Tibial nerve (tissue), 4 donors: Measurements from ENCODE around the gene STIMATE.

Source experiments
- CTCF ChIP-seq, 5 experiments: fragments of 200-600 bp in 3 of 5; fragments of 450-650 bp in 2 of 5; sonication (generic) in 3 of 5; IDR thresholded peaks; one replicate each; pipeline ENCODE4 v1.5.1; 2016 to 2019; ENCODE audit warnings: antibody characterized with exemption in 5 of 5, mild to moderate bottlenecking in 3 of 5, moderate library complexity in 2 of 5
- EP300 ChIP-seq, 2 donors: sonication (generic); formaldehyde crosslinking; IDR thresholded peaks; one replicate each; pipeline ENCODE4 v1.6.1; 2017; ENCODE audit warnings: antibody characterized with exemption in 2 of 2, mild to moderate bottlenecking in 1 of 2
- POLR2A ChIP-seq, 2 donors: fragments of 450-650 bp; IDR thresholded peaks; one replicate each; pipeline ENCODE4 v1.6.1; 2017; ENCODE audit warnings: antibody characterized with exemption in 2 of 2, mild to moderate bottlenecking in 2 of 2, moderate library complexity in 2 of 2

GRCh38 chr3:52817860-52818259 is 79.5 kb downstream of the STIMATE start:
- TF ChIP-seq CTCF (IDR thresholded peaks at IDR 0.05), result no peak
- no peak for TF ChIP-seq POLR2A (IDR thresholded peaks at IDR 0.05)
- no peak for TF ChIP-seq EP300 (IDR thresholded peaks at IDR 0.05)
